Psoas muscle (tissue), 8 donors: ENCODE data around the gene ZNF764. TPM values are rescaled to one million over a fixed set of nuclear protein-coding genes. Genes with fewer than 3 reads are reported as not detected.

Experiments
- ATAC-seq, 4 donors: fragments of 200-7000 bp; cut with Tn5 transposase; one replicate each; pipeline ENCODE4 v1.9.1; 2020; ENCODE audit warnings: moderate library complexity in 3 of 4, mild to moderate bottlenecking in 2 of 4
- DNase-seq, 2 donors: peaks; one replicate each; pipeline ENCODE4 v3.0.0-alpha.2; 2020
- H3K27ac ChIP-seq: fragments of 200-600 bp; one replicate; pipeline ENCODE4 v1.8.0; 2022
- H3K27me3 ChIP-seq, 3 donors: fragments of 200-600 bp in 1 of 3; one replicate each; pipeline versions ENCODE4 v1.6.1 to v1.8.0; 2013 to 2022; ENCODE audit warnings: low read length in 2 of 3, mild to moderate bottlenecking in 2 of 3, moderate library complexity in 1 of 3; ENCODE audit not compliant: insufficient read depth in 3 of 3
- H3K36me3 ChIP-seq, 2 donors: fragments of 200-600 bp in 1 of 2; one replicate each; pipeline versions ENCODE4 v1.6.1 to v1.8.0; 2013 to 2022; ENCODE audit warnings: low read depth in 1 of 2, mild to moderate bottlenecking in 1 of 2, moderate library complexity in 1 of 2; ENCODE audit not compliant: insufficient read depth in 1 of 2
- H3K4me1 ChIP-seq: fragments of 200-600 bp; one replicate; pipeline ENCODE4 v1.8.0; 2022
- H3K4me3 ChIP-seq: fragments of 200-600 bp; one replicate; pipeline ENCODE4 v1.8.0; 2022; ENCODE audit warnings: mild to moderate bottlenecking
- H3K9me3 ChIP-seq: fragments of 200-600 bp; one replicate; pipeline ENCODE4 v1.8.0; 2022
- CTCF ChIP-seq: fragments of 200-600 bp; IDR thresholded peaks from one replicate; pipeline ENCODE4 v1.8.0; 2022; ENCODE audit warnings: antibody characterized with exemption
- WGBS, 3 donors: extraction: QIAGEN DNeasy Blood & Tissue Kit; methylation state at CpG; one replicate each; pipeline versions ENCODE4 v1.1.6 to v1.1.7; 2013; 5-methylcytosine and 5-hydroxymethylcytosine counted together
- intact Hi-C, 2 donors: fragments of 100-400 bp; cut with DNase I; formaldehyde crosslinking; loops; one replicate each; pipeline versions ENCODE4 v1.11.0 to v1.14.2; 2022
- polyA plus RNA-seq, 3 donors: library from polyadenylated mRNA; stranded (reverse); fragments of 200-250 nt; gene quantifications; one replicate each; pipeline ENCODE4 v1.2.3, GENCODE V29; 2013
- total RNA-seq, 4 donors: library from RNA; stranded (reverse); fragmentation: NEBNext Ultra II Directional in 2 of 4; extraction: Animal tissue kit (Norgen Biotek cat#: 25700) in 2 of 4; gene quantifications; one replicate each; pipeline versions ENCODE4 v1.2.1 to v1.2.4, GENCODE V29; 2021 to 2023
- donor health status: healthy with polysubstance abuse.
- donor health status: DM: no; HTN: no; CAD: no; lungs with moderate emphysema.
- donor health status: Bipolar disorder and iron deficiency.
- donor health status: healthy.
- donor health status: DM: yes; HTN: yes; CAD: no.
- donor health status: DM: no; HTN: no; CAD: no.
- donor health status: DM: no; HTN: no; CAD: no.
- donor health status: DM: yes; HTN: yes; CAD: no.

ZNF764 gene
- total and polyA plus RNA-seq, 7 donors = 1.9 to 8.7 (median 5.1) TPM

DNA sequence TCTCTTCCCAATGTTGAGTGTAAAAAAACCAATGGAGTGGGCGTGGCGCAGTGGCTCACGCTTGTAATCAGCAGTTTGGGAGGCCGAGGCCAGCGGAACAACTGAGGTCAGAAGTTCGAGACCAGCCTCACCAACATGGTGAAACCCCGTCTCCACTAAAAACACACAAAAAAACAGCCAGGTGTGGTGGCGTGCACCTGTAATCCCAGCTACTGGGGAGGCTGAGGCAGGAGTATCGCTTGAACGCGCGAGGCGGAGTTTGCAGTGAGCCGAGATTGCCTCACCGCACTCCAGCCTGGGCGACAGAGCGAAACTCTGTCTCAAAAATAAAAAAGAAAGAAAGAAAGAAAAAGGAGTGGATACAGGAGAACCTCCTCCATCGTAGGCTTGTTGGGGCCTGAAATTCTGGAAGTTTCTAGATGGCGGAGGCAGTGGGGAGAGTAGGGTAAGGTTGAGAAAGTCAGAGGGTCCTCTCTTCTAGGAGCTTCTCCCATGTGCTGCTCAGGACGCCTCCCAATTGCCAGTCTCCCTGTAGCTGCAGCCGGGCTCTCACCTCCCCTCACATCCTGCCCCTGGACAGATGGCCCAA, 709 bp upstream of the ZNF764 start:
- Histone ChIP-seq H3K4me1 (peaks cover 23% of the 10 kb centered on the region), H3K27me3 (no peaks in the 10 kb centered on the region), H3K36me3 (peaks cover 0 to 18% of the 10 kb centered on the region in 2 donors), H3K4me3 (peak overlapping the region; percentile 96), H3K9me3 (no peaks in the 10 kb centered on the region), H3K27ac (peak overlapping the region; percentile 97)
- no peak for ATAC-seq
- intact Hi-C loops = loop anchor here (1.0 to 2.0 kb wide), 3 partner anchors 24 to 26 kb away; partner anchors contain the start of genes ZNF747 (in 1 of the 2) and ZNF785 (in 1 of the 2)
- TF ChIP-seq CTCF = no peak
- 84 to 85% (median 85%) methylated on average over 20 to 21 of the region's 21 CpGs for WGBS, 3 donors
- peak in 1 of 2 donors; percentile 48 for DNase-seq

DNA sequence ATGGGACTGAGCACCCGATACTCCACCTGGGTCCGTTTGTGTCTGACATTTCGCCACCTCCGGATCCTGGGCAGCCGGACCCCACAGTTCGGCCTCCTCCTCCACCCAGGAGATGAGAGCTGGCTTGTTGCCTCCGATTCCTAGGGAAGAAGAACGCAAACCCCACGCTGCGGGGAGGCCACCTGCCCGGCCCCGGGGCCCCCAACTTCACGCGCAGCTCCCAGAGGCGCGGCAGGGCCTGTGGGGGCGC, 542 bp downstream of the ZNF764 start:
- ATAC-seq = peak in 3 of 4 donors; percentile 0 to 11 (median 4)
- peak in 1 of 2 donors; percentile 23 for DNase-seq

DNA sequence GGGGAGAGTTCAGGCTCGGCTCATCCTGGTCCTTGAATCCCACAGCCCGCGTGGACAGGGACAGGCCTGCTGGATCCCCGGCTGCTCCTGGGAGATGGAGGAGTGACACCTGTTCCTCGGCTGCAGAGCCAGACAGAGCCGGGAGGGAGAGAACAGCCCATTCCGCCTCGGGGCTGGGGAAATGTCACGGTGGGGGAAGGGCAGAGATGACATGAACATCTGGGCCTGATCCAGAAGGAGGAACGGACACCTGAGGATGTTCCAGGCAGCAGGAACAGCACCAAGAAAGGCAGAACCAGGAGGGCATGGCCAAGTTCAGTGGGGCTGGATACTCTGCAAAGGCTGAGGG, 2.1 kb downstream of the ZNF764 start:
- ATAC-seq = peak; percentile 31 to 42 (median 38)
- intact Hi-C loops = no loop called here
- peaks cover 31% of the 10 kb centered on the region for H3K4me1 ChIP-seq
- peaks cover 0 to 30% of the 10 kb centered on the region in 2 donors for H3K36me3 ChIP-seq
- H3K4me3 ChIP-seq = no peak overlapping the region
- H3K27ac ChIP-seq = peak overlapping the region; percentile 97
- H3K9me3 ChIP-seq = no peaks in the 10 kb centered on the region
- DNase-seq = peak; percentile 36 to 82
- no peak for TF ChIP-seq CTCF
- no peaks in the 10 kb centered on the region for H3K27me3 ChIP-seq
- 22 to 44% (median 31%) methylated on average over 10 of the region's 10 CpGs for WGBS, 3 donors

More for the DNA sequence above, 542 bp downstream of the ZNF764 start:
- H3K4me3 ChIP-seq = peak overlapping the region; percentile 96
- H3K4me1 ChIP-seq = peaks cover 31% of the 10 kb centered on the region
- H3K9me3 ChIP-seq = no peaks in the 10 kb centered on the region
- 0 to 1% (median 1%) methylated on average over 15 to 17 of the region's 17 CpGs for WGBS, 3 donors
- TF ChIP-seq CTCF = no peak
- peaks cover 0 to 30% of the 10 kb centered on the region in 2 donors for H3K36me3 ChIP-seq
- intact Hi-C loops = no loop called here
- no peaks in the 10 kb centered on the region for H3K27me3 ChIP-seq
- peak overlapping the region; percentile 97 for H3K27ac ChIP-seq

DNA sequence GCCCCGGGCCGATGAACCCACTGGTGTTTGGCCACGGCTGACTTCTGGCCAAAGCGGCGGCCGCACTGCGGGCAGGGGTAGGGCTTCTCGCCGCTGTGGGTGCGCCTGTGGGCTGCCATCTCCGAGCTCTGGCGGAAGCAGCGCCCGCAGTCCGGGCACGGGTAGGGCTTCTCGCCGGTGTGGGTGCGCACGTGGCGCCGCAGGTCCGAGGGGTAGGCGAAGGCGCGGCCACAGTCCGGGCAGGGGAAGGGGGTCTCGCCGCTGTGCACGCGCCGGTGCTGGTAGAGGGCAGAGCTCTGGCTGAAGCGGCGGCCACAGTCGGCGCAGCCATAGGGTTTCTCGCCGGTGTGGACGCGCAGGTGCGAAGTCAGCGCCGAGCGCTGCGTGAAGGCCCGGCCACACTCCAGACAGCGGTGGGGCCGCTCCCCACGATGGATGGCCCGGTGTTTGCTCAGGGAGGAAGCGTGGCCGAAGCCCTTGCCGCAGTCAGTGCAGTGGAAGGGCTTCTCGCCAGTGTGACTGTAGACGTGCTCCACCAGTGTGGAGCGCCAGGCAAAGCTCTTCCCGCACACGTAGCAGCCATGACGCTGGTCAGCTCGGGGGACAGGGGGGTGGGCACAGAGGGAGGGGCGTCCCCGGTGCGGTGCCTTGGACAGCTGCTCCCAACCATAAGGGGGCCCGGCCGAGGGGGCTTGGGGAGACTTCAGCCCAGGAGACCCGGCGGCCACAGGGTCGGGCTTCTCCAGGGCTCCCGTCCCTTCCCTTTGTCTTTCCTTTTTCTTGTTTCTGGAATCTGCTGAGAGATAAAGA, 2.7 kb downstream of the ZNF764 start:
- peaks cover 0 to 30% of the 10 kb centered on the region in 2 donors for H3K36me3 ChIP-seq
- no peak for TF ChIP-seq CTCF
- no peak overlapping the region for H3K4me3 ChIP-seq
- peak overlapping the region; percentile 97 for H3K27ac ChIP-seq
- H3K27me3 ChIP-seq = no peaks in the 10 kb centered on the region
- H3K4me1 ChIP-seq = peaks cover 31% of the 10 kb centered on the region
- DNase-seq (peak in 1 of 2 donors; percentile 49), ATAC-seq (no peak)
- intact Hi-C loops = no loop called here
- H3K9me3 ChIP-seq = no peaks in the 10 kb centered on the region
- 92% methylated on average over 67 to 69 of the region's 69 CpGs for WGBS, 3 donors
